Activated T-cell treated with anti-CD3 and anti-CD28 coated beads for 48 hours (primary cell): Measurements from ENCODE around the gene KIF26A.

Experiments used
- DNase-seq: peaks from one replicate; pipeline ENCODE4 v3.0.0-alpha.2; 2020; ENCODE audit warnings: low read depth

The KIF26A gene

DNA sequence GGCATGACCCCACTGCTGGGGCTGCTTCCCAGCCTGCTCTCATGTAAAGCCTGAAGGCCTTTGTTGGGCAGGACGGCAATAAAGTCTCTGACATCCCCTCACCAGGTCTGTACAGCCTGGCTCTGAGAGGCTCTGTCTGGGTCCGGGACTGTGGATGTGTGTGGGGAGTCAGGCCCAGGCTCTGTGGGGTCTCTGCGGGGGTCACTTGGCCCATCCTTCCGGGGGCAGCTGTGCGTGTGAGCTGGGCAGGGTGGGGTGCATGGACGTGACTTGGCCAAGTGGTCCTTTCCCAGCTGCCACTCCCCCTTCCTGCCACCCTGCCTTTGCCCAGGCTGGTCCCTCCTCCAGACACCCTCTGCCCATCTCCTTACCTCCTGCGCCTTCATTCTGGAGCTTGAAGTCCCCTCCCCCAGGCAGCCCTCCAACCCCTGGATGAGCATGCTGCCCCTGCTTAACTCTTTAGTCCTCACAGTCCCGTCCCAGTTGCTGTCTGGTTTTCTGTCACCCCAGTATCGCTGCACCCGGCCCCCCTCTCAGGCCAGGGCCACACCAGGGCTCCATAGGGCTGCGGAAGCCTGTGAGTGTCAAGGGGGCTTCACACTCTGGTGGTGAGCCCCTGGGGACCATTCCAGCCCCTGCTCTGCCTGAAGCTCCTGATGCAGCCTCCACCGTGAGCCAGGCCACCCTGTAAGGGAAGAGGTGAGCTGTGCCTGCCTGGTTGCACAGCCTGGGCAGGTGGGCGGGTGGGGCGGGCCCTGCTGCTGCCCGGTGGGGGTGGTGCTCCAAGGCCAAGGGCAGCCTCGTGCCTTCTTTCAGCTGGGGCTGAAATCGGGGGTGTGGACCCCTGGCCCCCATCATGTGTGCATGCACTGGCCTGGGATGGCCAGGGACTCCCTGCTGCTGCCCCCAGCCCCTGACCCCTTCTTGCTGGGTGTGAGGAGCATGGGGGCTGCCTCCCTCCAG lies 25.5 kb upstream of the KIF26A start:
- no peak for DNase-seq

DNA sequence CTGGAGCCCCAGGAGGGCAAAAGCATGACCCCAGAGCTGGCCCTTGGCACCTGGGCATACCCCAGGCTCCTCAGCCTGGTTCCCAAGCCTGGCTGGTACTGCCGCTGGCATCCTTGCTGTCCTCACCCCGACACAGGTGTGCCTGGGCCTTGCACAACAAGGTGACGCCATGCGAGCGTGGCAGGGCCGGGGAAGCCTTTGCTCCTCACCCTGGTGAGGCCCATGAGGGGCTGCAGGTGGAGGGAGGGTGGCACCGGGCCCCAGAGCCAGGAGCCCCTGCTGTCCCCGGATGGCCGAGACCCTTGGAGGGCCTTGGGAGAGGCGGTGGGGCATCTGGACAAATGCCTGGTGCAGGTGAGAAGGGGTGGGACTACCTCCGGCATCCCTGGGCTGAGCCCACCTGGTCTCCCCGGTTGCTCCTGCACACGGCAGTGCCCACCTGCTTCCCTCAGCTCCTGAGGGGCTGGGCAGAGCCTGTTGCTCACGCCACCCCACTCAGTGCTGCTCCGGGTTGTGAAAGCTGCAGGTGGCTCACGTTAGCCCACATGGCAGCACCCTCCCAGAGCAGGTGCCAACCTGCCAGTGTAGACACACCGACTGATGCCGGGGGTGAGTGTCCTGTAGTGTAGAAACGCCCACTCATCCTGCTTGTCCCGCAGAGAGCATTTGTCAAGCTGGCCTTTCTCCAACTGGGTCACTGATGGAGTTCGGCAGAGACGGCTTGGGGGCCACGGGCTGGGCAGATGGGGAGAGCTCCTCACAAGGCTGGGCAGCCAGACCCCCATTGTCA lies 24.6 kb upstream of the KIF26A start:
- DNase-seq: no peak

DNA sequence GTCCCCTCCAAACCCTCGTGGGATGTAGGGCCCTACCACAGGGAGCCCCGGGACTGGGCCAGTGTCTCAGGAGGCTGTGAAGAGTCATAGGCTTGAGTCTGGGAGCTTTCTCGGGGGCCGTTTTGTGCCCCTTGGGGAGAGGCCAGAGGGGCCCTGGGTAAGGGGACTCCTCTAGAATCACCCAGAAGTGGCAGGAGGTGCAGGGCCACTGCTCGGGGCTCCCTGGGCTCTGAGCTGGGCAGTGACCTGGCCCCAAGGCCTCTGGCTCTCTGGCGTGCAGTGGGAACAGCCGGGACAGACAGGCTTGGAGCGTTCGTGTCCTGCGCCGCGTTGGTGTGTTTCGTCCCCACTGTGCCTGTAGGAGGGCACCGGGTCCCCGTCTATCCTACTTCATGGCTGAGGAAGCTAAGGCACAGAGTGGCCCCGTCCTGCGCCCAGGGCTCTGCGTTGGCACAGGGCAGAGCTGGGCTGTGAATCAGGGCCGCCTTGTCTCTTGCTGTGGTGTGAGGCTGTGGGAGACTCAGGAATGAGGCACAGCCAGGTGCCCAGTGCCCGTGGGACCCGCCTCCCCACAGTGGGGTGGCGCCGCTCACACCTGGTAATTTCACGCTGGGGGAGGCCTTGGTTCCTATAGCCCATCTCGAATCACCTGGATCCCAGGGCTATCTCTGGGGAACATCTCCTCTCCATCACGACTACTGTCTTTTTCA lies 23.8 kb upstream of the KIF26A start:
- no peak for DNase-seq

DNA sequence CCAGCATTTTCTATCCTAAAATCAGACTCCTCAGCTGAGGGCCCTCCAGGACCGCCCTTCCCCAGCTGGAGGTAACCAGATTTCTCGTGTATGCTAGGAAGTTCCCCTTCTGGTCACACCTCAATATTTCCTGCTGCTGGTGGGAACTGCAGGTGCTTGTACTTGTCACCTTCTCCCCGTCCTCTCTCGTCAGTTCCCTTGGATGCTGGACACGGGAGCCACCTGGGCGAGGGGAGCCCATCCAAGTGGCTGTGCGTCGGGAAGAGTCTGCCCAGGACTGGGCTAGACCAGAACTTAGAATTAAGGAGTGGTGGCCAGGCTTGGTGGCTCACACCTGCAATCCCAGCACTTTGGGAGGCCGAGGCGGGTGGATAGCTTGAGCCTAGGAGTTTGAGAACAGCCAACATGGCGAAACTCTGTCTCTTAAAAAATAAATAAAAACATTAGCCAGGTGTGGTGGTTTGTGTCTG lies 23.2 kb upstream of the KIF26A start:
- no peak for DNase-seq

DNA sequence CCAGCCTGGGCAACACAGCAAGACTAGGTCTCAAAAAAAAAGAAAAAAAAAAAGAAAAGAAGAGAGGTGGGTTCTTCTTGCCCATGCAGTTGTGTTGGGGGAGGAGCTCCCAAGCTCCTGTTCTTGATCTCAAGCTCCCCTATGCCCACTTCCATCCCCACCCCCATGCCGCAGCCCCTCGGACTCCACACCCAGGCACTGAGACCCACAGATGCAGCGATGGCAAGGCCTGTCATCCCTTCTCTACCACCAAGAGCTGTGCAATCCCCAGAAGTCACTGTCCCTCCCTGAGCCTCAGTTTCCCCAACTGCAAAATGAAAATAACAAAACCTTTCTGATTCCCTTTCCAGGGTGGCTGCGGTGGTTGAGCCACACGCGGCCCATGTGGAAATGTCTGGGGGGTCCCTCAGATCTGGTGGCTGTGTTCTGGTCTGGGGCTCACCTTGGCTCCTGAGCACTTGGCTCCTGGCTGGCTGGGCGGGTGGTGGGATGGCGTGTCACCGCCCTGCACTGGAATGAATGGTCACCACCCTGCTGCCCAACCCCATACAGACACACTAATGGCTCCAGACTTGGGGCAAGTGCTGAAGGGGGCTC lies 22.6 kb upstream of the KIF26A start:
- no peak for DNase-seq

DNA sequence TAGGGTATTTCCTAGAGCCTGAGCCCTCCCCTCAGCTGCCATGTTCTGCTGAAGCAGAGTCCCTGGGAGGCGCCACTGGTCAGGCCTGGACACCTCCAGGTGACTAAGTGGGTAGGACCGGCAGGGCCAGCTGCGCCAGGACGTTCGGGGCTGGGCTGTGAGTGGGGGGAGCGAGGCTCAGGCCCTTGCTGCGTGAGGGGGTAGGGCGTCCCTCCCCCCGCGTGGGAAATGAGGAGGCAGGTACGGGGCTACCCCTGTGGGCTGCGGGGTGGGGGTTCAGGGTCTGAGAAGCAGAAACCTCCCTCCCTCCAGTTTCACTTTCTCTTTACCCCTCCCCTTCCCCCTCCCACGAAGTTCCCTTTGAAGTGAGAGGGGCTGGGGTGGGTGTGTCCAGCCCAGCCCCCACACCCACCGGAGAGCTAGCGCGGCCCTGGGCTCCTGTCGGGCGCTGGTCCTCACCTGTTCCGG lies 22.1 kb upstream of the KIF26A start:
- no peak for DNase-seq

DNA sequence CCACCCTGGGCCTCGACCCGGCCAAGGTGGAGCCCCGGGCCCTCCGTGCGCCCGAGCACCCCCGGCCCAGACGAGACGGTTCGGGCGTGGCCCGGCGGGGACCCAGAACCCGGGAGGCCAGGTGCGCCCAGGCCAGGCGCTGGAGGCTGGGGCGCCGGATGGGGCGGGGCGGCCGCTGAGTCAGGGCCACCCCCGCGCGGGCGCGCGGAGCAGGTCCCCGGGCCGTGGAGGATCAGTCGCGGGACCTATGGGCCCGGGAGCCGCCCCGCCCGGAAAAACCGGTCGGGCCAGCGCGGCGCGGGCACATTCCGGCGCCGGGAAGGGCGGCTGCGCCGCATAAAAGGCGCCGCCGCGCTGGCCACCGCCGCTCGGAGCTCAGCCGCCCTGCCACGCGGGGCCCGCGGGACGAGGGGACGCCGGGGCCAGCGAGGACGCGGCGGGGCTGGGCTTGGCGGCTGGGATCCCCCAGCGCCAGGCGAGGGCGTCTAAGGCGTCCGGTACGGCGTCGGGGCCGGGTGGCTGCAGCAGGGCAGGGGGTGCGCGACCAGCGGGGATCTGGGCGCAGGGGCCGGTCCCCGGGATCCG lies 21.5 kb upstream of the KIF26A start:
- no peak for DNase-seq

DNA sequence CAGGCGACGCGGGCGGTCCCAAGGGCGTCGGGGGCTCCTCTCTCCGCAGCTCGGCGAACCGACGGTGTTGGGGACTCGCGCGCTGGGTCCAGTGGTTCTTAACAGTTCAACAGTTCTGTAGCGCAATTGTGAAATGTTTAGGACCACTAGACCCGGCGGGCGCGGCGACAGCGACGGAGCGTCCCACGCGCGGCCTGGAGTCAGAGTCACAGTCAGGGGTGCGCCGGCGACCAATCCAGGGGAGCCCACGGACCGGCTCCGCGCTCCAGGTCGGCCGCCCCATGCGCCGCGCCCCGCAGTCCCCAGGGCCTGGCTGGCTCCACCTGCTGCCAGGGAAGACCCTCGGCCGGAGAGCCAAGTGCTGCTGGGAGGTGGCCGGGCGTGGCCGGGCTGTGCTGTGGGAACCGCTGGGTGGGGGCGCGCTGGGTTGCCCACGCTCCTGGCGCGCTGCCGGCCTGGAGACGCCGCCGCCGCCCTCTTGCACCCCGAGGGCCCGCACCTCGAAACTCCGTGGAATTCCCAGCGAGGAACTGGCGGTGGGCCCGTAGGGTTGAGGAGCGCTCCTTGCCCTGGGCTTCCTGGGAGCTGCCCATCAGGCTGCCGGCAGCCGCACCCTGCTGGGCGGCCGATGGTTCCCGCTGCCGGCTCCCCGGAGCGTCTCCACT lies 20.9 kb upstream of the KIF26A start:
- no peak for DNase-seq

DNA sequence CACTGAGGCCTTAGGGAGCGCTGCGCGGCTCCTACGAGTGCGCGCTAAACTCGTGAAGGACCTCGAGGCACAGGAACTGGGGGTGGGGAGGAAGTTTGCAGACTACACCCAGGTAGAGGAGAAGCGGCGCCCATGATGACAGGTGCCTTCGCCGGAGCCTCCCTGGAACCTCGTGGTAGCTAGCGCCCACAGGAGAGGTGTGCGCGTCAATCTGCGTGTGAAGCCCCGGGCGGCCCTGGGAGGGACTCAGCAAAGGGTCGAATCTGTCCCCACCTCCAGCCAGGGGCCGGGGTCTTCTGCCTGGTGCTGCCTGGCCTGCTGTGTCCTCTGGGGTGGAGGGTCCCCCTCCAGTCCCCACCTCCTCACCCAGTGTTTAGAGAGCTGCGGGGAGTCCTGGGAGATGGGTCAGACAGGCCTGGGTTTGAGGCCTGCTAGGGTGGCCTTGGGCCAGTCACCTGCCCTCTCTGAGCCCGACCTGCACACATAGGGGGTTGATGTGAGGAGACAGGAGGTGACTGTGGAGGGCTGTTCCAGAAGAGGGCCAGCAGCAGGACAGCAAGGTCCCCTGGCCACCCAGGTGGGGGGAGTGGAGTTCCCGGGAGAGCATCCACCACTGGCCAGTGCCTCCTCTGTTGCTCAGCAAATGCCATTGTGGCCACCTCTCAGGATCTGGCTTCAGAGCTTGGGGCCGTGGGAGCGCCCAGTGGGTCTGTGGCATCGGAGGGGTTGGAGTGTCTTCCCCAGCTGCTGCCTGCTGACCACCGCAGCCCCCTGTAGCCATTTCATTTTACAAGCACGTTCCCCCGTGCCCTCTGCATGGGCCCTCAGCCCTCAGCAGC lies 20.2 kb upstream of the KIF26A start:
- DNase-seq: no peak

DNA sequence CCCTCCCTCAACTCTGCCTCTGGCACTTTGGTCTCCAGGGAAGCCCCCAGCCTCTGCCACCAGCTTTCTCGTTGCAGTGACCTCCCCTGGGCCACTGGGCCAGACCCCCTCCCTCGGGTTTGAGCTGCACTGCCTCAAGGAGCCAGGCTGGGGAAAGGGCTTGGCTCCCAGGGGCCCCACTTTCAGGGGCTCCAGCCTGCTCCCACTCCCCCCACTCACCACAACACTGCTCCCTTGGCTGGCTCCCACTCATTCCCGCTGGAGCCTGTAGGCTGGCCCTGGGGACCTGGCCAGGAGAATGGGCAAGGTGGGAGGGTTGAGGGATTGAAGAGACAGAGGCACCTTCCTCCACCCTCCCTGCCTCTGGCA lies 19.3 kb upstream of the KIF26A start:
- DNase-seq: no peak

DNA sequence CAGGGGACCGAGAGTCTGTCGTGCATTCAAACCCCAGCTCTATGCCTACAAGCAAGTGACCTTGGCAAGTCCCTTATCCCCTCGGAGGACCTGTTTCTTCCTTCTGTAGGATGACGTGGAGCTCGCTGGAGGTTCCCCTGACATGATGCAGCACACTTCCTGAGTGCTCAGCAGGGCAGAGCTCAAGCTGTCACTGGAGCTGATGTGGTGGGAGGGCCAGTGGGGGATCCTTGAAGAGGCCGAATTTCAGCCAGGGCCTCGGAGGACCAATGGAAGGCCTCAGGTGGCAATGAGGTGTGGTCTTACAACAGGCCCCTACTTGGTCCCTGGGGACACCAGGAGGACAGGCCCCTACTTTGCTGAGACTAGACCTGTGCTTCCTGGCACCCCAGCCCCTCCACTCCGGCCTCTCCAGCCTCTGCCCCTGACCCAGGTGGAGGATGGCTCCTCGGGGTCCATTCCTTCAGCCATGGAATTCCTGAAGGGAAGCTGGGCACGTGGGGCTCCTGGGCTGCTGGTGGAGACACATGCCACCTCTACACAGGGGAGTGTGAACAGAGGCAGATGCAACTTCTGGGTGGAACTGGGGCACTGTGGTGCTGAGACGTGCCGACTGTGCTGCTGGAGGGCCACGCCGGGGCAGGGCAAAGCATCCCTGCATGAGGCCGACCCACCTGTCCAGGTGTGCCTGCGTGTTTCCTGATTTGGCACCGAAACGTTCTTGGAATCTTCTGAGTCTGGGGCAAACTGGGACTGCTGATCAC lies 18.7 kb upstream of the KIF26A start:
- DNase-seq: no peak

DNA sequence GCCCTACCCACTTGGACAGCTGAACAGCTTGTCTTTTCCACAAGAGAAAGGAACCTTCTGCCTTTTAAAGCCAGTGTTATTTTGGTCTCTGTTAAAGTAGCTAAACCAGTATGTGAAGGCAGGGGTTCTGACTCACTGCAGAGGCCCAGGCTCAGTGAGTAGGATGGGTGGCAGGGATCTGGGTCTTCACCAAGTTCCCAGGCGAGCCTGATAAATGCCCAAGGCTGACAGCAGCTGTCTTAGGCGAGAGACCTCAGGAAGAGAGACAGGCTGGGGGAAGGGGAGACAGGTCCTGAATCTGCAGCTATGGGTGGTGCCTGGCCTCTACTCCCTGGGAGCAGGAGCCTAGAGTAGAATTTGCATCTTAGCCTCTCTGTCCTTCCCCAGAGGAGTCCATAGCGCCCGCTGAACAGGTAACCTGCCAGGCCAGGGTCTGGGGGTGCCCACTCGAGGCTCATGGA lies 18.1 kb upstream of the KIF26A start:
- no peak for DNase-seq

DNA sequence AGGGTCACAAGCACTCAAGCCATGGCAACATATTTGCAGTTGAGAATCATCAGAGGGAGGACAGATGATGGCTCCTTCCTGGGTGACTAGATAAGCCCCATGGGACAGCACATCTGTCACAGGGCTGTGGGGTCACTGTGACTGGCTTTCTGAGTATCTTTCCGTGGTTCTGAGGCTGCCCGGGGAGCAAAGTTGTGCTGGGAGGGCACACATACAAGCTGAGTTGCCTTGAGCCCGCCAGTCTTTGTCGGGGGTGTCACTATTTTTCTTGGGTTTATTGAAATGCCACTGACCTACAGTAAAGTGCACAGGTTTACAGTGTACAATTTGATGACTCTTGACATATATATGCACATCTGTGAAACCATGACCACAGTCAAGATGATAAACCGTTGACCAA lies 17.2 kb upstream of the KIF26A start:
- no peak for DNase-seq

DNA sequence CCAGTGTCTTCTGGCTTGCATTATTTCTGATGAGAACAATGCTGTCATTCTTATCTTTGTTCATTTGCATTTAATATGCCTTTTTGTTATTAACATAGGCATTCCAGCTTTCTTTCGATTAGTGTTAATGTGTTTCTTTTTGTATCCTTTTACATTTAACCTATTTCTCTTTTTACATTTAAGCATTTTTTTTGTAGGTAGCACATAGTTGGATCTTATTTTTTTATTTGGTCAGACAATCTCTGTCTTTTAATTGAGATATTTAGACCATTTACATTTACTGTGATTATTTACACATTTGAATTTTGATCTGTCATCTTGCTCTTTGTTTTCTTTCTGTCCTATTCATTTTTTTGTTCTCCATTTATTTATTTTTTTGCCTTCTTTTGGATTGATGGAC lies 14.5 kb upstream of the KIF26A start:
- no peak for DNase-seq

DNA sequence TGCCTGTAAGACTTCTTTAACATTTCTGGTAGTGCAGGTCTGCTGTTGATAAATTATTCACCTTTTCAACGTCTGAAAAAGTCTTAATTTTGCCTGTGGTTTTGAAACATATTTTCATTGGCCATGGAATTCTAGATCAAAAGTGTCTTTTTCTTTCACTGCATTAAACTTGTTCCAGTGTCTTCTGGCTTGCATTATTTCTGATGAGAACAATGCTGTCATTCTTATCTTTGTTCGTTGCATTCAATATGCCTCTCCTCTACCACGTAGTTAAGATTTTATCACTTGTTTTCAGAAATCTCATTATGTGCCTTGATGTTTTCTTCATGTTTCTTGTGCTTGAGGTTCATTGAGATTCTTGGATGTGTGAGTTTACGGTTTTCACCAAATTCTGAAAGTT lies 13.4 kb upstream of the KIF26A start:
- DNase-seq: no peak

DNA sequence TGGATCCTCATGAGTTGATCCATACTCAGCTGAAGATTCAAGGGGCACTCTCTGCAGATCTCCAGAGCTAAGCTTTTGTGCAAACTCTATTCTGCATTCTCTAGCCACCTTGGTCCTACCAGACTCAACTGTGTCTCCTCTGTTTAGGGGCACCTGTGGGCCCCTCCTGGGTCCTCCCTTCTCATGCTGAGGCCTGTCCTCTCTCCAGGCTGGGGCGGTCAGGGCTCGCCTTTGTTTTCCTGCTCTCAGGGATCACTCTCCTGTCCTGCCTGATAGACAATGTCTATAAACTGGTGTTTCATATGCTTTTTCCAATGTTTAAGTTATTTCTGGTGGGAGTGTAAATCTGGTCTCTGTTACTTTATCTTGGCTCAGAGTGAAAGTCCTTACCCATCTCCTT lies 11.6 kb upstream of the KIF26A start:
- DNase-seq: no peak

DNA sequence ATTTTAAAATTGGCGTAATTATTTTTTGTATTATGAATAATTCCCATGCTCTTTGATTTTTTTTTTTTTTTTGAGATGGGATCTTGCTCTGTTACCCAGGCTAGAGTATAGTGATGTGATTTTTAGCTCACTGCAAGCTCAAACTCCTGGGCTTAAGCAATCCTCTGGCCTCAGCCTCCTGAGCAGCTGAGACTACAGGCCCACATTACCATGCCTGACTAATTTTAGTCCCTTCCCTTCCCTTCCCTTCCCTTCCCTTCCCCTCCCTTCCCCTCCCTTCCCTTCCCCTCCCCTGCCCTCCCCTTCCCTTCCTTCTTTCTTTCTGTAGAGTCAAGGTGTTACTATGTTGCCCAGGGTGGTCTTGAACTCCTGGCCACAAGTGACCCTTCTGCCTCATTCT lies 9.4 kb upstream of the KIF26A start:
- no peak for DNase-seq

DNA sequence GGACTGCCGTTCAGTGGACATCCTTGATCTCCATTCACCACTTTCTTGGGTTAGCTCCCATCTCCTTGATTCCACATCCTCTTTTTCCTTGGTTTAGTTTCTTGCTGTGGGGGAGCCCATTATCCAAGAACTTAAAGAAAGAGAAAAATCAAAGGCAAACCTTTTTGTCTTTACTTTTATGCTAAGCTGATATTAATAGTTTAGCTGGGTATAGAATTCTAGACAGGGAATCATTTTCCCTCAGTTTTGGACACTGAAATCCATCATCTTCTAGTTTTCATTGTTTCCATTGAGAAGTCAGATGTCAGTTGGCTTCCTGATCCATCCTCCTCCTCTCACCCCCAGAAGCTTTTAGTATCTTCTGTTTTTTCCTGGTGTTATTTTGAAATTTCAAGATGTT lies 8.8 kb upstream of the KIF26A start:
- no peak for DNase-seq

DNA sequence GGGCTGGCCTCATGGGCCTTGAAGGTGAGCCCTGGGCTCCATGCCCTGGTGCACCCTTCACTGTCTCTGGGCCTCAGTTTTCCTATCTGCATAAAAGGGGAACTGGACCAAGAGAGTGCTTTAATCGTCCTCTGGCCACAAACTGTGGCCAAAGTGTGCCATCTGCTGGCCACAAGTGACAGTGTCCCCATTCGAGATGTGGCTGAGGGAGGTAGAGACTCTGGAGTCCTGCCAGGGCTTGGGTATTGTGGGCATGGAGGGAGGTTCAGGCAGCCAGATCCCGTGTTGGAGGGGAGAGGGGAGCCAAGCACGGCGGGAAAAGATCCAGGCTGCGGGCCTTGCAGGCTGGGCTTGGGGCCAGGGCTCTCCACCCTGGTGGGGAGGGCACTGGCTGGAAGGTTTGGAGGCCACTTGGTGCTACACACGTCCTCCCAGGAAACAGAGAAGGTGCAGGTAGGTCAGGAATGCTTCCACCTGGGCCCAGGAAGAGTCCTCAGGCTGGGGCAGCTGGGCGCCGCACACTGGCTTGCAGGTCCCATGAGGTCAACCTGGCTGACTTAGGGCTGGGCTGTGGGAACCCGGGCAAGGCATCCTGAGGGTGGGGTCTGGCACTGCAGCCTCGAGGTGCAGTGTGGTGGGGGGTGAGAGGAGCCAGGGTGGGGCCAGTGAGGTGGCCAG lies 7.3 kb upstream of the KIF26A start:
- no peak for DNase-seq
